Measurements from ENCODE around the gene TFB2M.

GRCh38 chr1:246583448-246584185 lies 17.6 kb upstream of the TFB2M start:
- TF ChIP-seq CTCF (IDR thresholded peaks at IDR 0.05; ENCODE audit: insufficient read depth, low read length, poor library complexity, severe bottlenecking) = no peak
- TF ChIP-seq EZH2phosphoT487 (conservative IDR thresholded peaks at IDR 0.05; ENCODE audit: low read length) = no peak

All from SU-DHL-6 (cell line).